HepG2 (cell line): Measurements from ENCODE around the gene DNAJC4. TPM values are rescaled to one million over a fixed set of nuclear protein-coding genes. Genes with fewer than 3 reads are reported as not detected.

ENCODE experiments used
- ATAD3A ChIP-seq: sonication (generic); formaldehyde crosslinking; IDR thresholded peaks from 2 replicates; pipeline ENCODE4 v1.4.0; 2020; ENCODE audit warnings: missing genetic modification reagents
- MYC ChIP-seq: sonication (generic); formaldehyde crosslinking; IDR thresholded peaks from 2 replicates; pipeline ENCODE4 v1.9.0; 2021; ENCODE audit warnings: missing genetic modification reagents, borderline replicate concordance
- NPAS2 ChIP-seq: sonication (generic); formaldehyde crosslinking; IDR thresholded peaks from 2 replicates; pipeline ENCODE4 v1.8.0; 2022; ENCODE audit warnings: mild to moderate bottlenecking, missing genetic modification reagents, borderline replicate concordance
- RBM39 ChIP-seq: fragments of 200-400 bp; formaldehyde crosslinking; IDR thresholded peaks from one replicate; pipeline ENCODE4 v1.6.1; 2018; ENCODE audit warnings: antibody characterized with exemption, mild to moderate bottlenecking, low read depth, low read length; ENCODE audit not compliant: poor library complexity, severe bottlenecking
- RCOR2 ChIP-seq: IDR thresholded peaks from 2 replicates; pipeline ENCODE4 v1.6.1; 2016; ENCODE audit warnings: missing biosample characterization, missing genetic modification reagents
- TEAD2 ChIP-seq: sonication (generic); formaldehyde crosslinking; IDR thresholded peaks from 2 replicates; pipeline ENCODE4 v1.9.0; 2021; ENCODE audit warnings: missing genetic modification reagents
- ZFAT ChIP-seq: sonication (generic); formaldehyde crosslinking; conservative IDR thresholded peaks from 2 replicates; pipeline ENCODE4 v1.8.1; 2023; ENCODE audit warnings: missing genetic modification reagents, inconsistent platforms
- ZIK1 ChIP-seq: sonication (generic); formaldehyde crosslinking; IDR thresholded peaks from 2 replicates; pipeline ENCODE4 v1.5.0; 2020; ENCODE audit warnings: mild to moderate bottlenecking, low read depth, missing genetic modification reagents, borderline replicate concordance
- ZNF207 ChIP-seq: fragments of 450-650 bp; IDR thresholded peaks from 2 replicates; pipeline ENCODE4 v1.6.1; 2016; ENCODE audit warnings: antibody characterized with exemption, borderline replicate concordance
- ZNF564 ChIP-seq: sonication (generic); formaldehyde crosslinking; IDR thresholded peaks from 2 replicates; pipeline ENCODE4 v1.8.1; 2023; ENCODE audit warnings: mild to moderate bottlenecking, missing genetic modification reagents
- ZNF629 ChIP-seq: sonication (generic); formaldehyde crosslinking; conservative IDR thresholded peaks from 2 replicates; pipeline ENCODE4 v1.5.0; 2020; ENCODE audit warnings: missing genetic modification reagents
- ZNF737 ChIP-seq: sonication (generic); formaldehyde crosslinking; IDR thresholded peaks from 2 replicates; pipeline ENCODE4 v1.5.0; 2020; ENCODE audit warnings: missing genetic modification reagents, mild to moderate bottlenecking, borderline replicate concordance
- ZNF746 ChIP-seq: sonication (generic); formaldehyde crosslinking; IDR thresholded peaks from 2 replicates; pipeline ENCODE4 v1.8.0; 2022; ENCODE audit warnings: mild to moderate bottlenecking, missing genetic modification reagents
- polyA plus RNA-seq, 8 experiments: library from polyadenylated mRNA; depleted of rRNA in 3 of 8; stranded (reverse) in 7 of 8; unstranded in 1 of 8; fragments of >200 nt; fragmentation: Illumina TruSeq in 4 of 8; extraction: Trizol in 4 of 8; gene quantifications; 2 replicates each; pipeline versions ENCODE4 v1.2.1 to v1.2.3, GENCODE V29; 2011 to 2016; ENCODE audit warnings: low read depth in 4 of 8, missing spikeins in 1 of 8, mixed read lengths in 1 of 8; ENCODE audit not compliant: insufficient read depth in 1 of 8
- total RNA-seq, 5 experiments: library from RNA; depleted of rRNA; stranded (reverse); fragments of >200 nt; fragmentation: Illumina TruSeq; extraction: Trizol; gene quantifications; 2 replicates each; pipeline ENCODE4 v1.2.3, GENCODE V29; 2016; ENCODE audit warnings: low read depth in 1 of 5
- TF ChIP-seq, protein P1 (sequence below): sonication (generic); formaldehyde crosslinking; IDR thresholded peaks from 2 replicates; pipeline ENCODE4 v1.4.0; 2020; ENCODE audit warnings: mild to moderate bottlenecking, missing genetic modification reagents
- TF ChIP-seq, protein P2 (sequence below): IDR thresholded peaks from 2 replicates; pipeline ENCODE4 v1.6.1; 2016; ENCODE audit warnings: low read depth, missing genetic modification reagents, missing compliant biosample characterization

Gene DNAJC4
- total and polyA plus RNA-seq, 2 of the 13 experiments (the other 11 are each of a cell fraction or from before 2014, with no cell fraction given): 10.3 to 60.8 TPM

DNA sequence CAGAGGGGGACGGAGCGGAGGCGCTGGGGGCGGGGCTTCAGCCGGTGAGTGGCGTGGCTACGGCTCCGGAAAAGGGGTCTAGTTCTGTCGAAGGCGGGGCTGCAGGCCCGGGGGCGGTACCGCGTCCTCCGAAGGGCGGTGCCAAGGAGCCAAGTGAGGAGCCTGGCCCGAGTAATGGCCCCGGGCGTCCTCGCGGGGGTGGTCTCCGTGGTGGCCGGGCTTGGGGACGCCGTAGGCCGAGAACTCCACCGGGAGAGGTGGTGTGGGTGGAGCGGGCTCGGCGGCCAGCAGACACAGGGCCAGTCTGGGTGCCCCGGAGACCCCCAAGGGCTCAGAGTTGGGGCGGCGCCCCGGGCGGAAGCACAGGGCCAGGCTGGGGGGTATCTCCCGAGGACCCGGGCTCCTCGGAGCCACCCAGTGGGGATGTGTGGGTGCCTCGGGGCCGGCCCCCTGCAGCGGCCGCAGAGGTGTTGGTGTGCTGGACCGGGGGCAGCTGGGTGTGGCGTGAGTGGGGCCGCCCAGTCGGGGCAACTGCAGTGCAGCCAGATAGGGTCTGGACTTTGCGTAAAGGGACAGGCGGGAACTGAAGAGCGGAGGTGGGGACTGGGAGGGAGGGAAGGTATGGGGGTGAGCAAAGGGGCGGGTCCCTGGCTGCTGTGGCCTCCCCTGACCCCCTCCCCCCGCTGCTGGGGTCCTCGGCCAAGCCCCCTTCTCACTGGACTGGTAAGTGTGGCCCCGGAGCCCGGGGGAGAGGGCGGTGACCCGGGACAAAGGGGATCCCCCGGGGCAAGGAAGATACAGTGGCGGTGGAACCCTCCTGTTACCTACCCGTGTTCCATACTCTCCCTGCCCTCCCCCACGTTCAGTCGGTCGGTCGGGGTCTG lies 11.4 kb downstream of the DNAJC4 start (continued):
- TF ChIP-seq, protein P1, sequence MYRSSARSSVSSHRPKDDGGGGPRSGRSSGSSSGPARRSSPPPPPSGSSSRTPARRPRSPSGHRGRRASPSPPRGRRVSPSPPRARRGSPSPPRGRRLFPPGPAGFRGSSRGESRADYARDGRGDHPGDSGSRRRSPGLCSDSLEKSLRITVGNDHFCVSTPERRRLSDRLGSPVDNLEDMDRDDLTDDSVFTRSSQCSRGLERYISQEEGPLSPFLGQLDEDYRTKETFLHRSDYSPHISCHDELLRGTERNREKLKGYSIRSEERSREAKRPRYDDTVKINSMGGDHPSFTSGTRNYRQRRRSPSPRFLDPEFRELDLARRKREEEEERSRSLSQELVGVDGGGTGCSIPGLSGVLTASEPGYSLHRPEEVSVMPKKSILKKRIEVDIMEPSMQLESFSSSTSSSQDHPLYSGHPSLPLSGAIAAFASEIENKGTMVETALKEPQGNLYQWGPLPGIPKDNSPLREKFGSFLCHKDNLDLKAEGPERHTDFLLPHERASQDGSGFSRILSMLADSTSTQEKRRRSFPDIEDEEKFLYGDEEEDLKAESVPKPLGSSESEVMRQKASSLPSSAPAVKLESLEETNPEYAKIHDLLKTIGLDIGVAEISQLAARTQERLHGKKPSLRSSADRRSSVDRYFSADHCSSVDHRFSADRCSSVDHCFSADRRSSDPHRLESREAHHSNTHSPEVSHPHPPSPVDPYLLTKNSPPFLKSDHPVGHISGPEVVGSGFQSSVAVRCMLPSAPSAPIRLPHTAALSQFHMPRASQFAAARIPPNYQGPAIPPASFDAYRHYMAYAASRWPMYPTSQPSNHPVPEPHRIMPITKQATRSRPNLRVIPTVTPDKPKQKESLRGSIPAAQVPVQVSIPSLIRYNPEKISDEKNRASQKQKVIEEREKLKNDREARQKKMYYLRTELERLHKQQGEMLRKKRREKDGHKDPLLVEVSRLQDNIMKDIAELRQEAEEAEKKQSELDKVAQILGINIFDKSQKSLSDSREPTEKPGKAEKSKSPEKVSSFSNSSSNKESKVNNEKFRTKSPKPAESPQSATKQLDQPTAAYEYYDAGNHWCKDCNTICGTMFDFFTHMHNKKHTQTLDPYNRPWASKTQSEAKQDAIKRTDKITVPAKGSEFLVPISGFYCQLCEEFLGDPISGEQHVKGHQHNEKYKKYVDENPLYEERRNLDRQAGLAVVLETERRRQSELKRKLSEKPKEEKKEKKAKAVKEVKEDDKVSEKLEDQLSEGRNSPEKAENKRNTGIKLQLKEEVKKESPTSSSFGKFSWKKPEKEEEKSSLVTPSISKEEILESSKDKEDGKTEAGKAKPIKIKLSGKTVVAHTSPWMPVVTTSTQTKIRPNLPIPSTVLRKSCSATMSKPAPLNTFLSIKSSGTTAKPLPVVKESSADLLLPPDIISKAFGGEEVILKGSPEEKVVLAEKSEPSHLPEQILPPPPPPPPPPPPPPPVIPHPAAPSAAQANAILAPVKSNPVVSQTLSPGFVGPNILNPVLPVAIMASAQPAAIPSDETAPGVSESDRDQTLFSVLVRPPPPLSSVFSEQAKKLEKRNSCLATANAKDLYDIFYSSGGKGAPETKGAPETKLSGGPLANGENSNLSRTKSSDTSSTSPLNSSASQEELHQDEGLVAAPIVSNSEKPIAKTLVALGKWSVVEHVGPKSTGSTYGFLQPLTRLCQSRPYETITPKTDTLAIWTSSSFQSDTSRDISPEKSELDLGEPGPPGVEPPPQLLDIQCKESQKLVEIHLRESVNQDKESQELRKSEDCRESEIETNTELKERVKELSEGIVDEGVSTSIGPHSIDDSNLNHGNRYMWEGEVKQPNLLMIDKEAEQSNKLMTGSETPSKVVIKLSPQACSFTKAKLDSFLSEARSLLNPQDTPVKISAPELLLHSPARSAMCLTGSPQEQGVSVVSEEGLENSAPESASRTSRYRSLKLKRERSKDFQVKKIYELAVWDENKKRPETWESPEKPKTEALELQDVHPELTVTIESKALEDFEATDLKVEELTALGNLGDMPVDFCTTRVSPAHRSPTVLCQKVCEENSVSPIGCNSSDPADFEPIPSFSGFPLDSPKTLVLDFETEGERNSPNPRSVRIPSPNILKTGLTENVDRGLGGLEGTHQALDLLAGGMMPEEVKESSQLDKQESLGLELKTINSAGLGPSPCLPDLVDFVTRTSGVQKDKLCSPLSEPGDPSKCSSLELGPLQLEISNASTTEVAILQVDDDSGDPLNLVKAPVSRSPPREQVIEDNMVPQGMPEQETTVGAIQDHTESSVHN (CRISPR knock-in tag): no peak
- TF ChIP-seq ZNF564 (CRISPR knock-in tag) (0 out of 2 replicates have a peak, but pooled peaks have one; percentile 31), ZNF207 (no peak), RBM39 (no peak), NPAS2 (CRISPR knock-in tag) (no peak), ZFAT (no peak), TEAD2 (CRISPR knock-in tag) (no peak), RCOR2 (CRISPR knock-in tag) (no peak), MYC (CRISPR knock-in tag) (no peak; the same call in 1 of the 2 replicates), ZIK1 (CRISPR knock-in tag) (no peak), ZNF737 (no peak), ATAD3A (CRISPR knock-in tag) (no peak), ZNF746 (CRISPR knock-in tag) (peak; percentile 42; the same call in 1 of the 2 replicates), ZNF629 (CRISPR knock-in tag) (peak; percentile 83)
- TF ChIP-seq, protein P2, sequence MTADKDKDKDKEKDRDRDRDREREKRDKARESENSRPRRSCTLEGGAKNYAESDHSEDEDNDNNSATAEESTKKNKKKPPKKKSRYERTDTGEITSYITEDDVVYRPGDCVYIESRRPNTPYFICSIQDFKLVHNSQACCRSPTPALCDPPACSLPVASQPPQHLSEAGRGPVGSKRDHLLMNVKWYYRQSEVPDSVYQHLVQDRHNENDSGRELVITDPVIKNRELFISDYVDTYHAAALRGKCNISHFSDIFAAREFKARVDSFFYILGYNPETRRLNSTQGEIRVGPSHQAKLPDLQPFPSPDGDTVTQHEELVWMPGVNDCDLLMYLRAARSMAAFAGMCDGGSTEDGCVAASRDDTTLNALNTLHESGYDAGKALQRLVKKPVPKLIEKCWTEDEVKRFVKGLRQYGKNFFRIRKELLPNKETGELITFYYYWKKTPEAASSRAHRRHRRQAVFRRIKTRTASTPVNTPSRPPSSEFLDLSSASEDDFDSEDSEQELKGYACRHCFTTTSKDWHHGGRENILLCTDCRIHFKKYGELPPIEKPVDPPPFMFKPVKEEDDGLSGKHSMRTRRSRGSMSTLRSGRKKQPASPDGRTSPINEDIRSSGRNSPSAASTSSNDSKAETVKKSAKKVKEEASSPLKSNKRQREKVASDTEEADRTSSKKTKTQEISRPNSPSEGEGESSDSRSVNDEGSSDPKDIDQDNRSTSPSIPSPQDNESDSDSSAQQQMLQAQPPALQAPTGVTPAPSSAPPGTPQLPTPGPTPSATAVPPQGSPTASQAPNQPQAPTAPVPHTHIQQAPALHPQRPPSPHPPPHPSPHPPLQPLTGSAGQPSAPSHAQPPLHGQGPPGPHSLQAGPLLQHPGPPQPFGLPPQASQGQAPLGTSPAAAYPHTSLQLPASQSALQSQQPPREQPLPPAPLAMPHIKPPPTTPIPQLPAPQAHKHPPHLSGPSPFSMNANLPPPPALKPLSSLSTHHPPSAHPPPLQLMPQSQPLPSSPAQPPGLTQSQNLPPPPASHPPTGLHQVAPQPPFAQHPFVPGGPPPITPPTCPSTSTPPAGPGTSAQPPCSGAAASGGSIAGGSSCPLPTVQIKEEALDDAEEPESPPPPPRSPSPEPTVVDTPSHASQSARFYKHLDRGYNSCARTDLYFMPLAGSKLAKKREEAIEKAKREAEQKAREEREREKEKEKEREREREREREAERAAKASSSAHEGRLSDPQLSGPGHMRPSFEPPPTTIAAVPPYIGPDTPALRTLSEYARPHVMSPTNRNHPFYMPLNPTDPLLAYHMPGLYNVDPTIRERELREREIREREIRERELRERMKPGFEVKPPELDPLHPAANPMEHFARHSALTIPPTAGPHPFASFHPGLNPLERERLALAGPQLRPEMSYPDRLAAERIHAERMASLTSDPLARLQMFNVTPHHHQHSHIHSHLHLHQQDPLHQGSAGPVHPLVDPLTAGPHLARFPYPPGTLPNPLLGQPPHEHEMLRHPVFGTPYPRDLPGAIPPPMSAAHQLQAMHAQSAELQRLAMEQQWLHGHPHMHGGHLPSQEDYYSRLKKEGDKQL: no peak
